Osteocyte (in vitro differentiated cells): Measurements from ENCODE around the gene EFCAB13. TPM values are rescaled to one million over a fixed set of nuclear protein-coding genes. Genes with fewer than 3 reads are reported as not detected.
A peak's percentile ranks its signal among the peaks of the same experiment; 100 is the strongest.
"Not testable (repeated sequence)": the region's sequence is repeated elsewhere in the genome, so short reads cannot be mapped to it uniquely, and the experiment has no call there.

ENCODE experiments used
- DNase-seq: peaks from one replicate; pipeline ENCODE4 v3.0.0; 2021; ENCODE audit warnings: mixed read lengths; ENCODE audit not compliant: unreplicated experiment; ENCODE audit errors: extremely low spot score
- H3K27ac Mint-ChIP-seq: one replicate; pipeline ENCODE4 v1.8.0; 2021; ENCODE audit warnings: mild to moderate bottlenecking, mixed read lengths; ENCODE audit not compliant: unreplicated experiment
- H3K27me3 Mint-ChIP-seq: one replicate; pipeline ENCODE4 v1.8.0; 2021; ENCODE audit warnings: mixed read lengths; ENCODE audit not compliant: unreplicated experiment
- H3K36me3 Mint-ChIP-seq: one replicate; pipeline ENCODE4 v1.8.0; 2021; ENCODE audit warnings: mixed read lengths; ENCODE audit not compliant: unreplicated experiment
- H3K4me1 Mint-ChIP-seq: one replicate; pipeline ENCODE4 v1.8.0; 2021; ENCODE audit warnings: mixed read lengths; ENCODE audit not compliant: unreplicated experiment
- H3K4me3 Mint-ChIP-seq: one replicate; pipeline ENCODE4 v1.8.0; 2021; ENCODE audit warnings: mild to moderate bottlenecking, moderate library complexity, mixed read lengths; ENCODE audit not compliant: unreplicated experiment
- H3K9me3 Mint-ChIP-seq: one replicate; pipeline ENCODE4 v1.8.0; 2021; ENCODE audit warnings: mixed read lengths; ENCODE audit not compliant: unreplicated experiment
- CTCF ChIP-seq: fragments of 200-600 bp; sonication (generic); IDR thresholded peaks from 2 replicates; pipeline ENCODE4 v1.5.0; 2021; ENCODE audit warnings: antibody characterized with exemption, mild to moderate bottlenecking, moderate library complexity
- total RNA-seq: library from RNA; stranded (reverse); gene quantifications from 2 replicates; pipeline ENCODE4 v1.2.1, GENCODE V29; 2021

EFCAB13 gene
- total RNA-seq, 1 donor from 2014 or later = 2.7 TPM

- H3K4me1 Mint-ChIP-seq = no peaks in the 10 kb centered on the region
- H3K4me3 Mint-ChIP-seq = no peak overlapping the region
- H3K9me3 Mint-ChIP-seq = no peaks in the 10 kb centered on the region
- no peak for TF ChIP-seq CTCF
- DNase-seq = no peak
- H3K36me3 Mint-ChIP-seq = no peaks in the 10 kb centered on the region
- no peaks in the 10 kb centered on the region for H3K27me3 Mint-ChIP-seq
- no peak overlapping the region for H3K27ac Mint-ChIP-seq
These were observed 90.9 kb downstream of the EFCAB13 start for GRCh38 chr17:47414612-47415011.

- Mint-ChIP-seq H3K9me3 (no peaks in the 10 kb centered on the region), H3K4me1 (peaks cover 5% of the 10 kb centered on the region), H3K4me3 (peak overlapping the region; percentile 69), H3K36me3 (peaks cover 15% of the 10 kb centered on the region), H3K27me3 (peaks cover 4% of the 10 kb centered on the region), H3K27ac (no peak overlapping the region)
- no peak for TF ChIP-seq CTCF
- no peak for DNase-seq
These were observed 99.9 kb downstream of the EFCAB13 start for GRCh38 chr17:47423406-47424295.

GRCh38 chr17:47425233-47425632 lies 101.5 kb downstream of the EFCAB13 start:
- not testable (repeated sequence) for H3K4me3 Mint-ChIP-seq, H3K9me3 Mint-ChIP-seq, H3K27me3 Mint-ChIP-seq, DNase-seq, H3K27ac Mint-ChIP-seq, H3K4me1 Mint-ChIP-seq
- peaks cover 17% of the 10 kb centered on the region for H3K36me3 Mint-ChIP-seq

GRCh38 chr17:47425887-47426635 lies 102.3 kb downstream of the EFCAB13 start:
- not testable (repeated sequence) for H3K27ac Mint-ChIP-seq, H3K4me1 Mint-ChIP-seq, H3K9me3 Mint-ChIP-seq, H3K4me3 Mint-ChIP-seq, H3K27me3 Mint-ChIP-seq, DNase-seq
- peaks cover 17% of the 10 kb centered on the region for H3K36me3 Mint-ChIP-seq

- Mint-ChIP-seq H3K4me3 (no peak overlapping the region), H3K27ac (no peak overlapping the region), H3K4me1 (peaks cover 5% of the 10 kb centered on the region), H3K27me3 (peaks cover 2% of the 10 kb centered on the region), H3K9me3 (peaks cover 5% of the 10 kb centered on the region), H3K36me3 (peaks cover 23% of the 10 kb centered on the region)
- no peak for TF ChIP-seq CTCF
- DNase-seq = no peak
These were observed 104.2 kb downstream of the EFCAB13 start for GRCh38 chr17:47427985-47428384.

- not testable (repeated sequence) for H3K4me3 Mint-ChIP-seq, H3K27ac Mint-ChIP-seq, H3K27me3 Mint-ChIP-seq, H3K4me1 Mint-ChIP-seq, DNase-seq
- Mint-ChIP-seq H3K36me3 (peaks cover 35% of the 10 kb centered on the region), H3K9me3 (peaks cover 36% of the 10 kb centered on the region)
These were observed 108.5 kb downstream of the EFCAB13 start for GRCh38 chr17:47432240-47432639.
